SK-N-SH treated with all-trans-retinoic acid at 6 μM for 48 hours (cell line): ENCODE results near the gene ITM2B.

Experiments
- ARNTL ChIP-seq: fragments of 450-650 bp; formaldehyde crosslinking; IDR thresholded peaks from 2 replicates; pipeline ENCODE4 v1.5.0; 2020; ENCODE audit warnings: low read depth, mild to moderate bottlenecking, moderate library complexity, borderline replicate concordance
- BACH2 ChIP-seq: fragments of 250-450 bp; sonication (Bioruptor Pico); IDR thresholded peaks from 2 replicates; pipeline ENCODE4 v1.9.0; 2021; ENCODE audit warnings: mild to moderate bottlenecking, borderline replicate concordance
- CSDC2 ChIP-seq: fragments of 250-450 bp; sonication (Bioruptor Pico); IDR thresholded peaks from 2 replicates; pipeline ENCODE4 v1.5.0; 2020; ENCODE audit warnings: mild to moderate bottlenecking, moderate library complexity
- ISL1 ChIP-seq: fragments of 250-450 bp; sonication (Bioruptor Pico); IDR thresholded peaks from 2 replicates; pipeline ENCODE4 v2.1.2; 2022; ENCODE audit warnings: mild to moderate bottlenecking, moderate library complexity
- OSR1 ChIP-seq: fragments of 250-450 bp; sonication (Bioruptor Pico); IDR thresholded peaks from 2 replicates; pipeline ENCODE4 v1.8.0; 2022; ENCODE audit warnings: moderate library complexity, mild to moderate bottlenecking, inconsistent platforms
- SNAI2 ChIP-seq: fragments of 250-450 bp; sonication (Bioruptor Pico); IDR thresholded peaks from 2 replicates; pipeline ENCODE4 v1.5.0; 2020; ENCODE audit warnings: mild to moderate bottlenecking, moderate library complexity
- TCF4 ChIP-seq: fragments of 250-450 bp; sonication (Bioruptor Pico); IDR thresholded peaks from 2 replicates; pipeline ENCODE4 v1.8.0; 2021; ENCODE audit warnings: mild to moderate bottlenecking, moderate library complexity, borderline replicate concordance
- ZC3H10 ChIP-seq: fragments of 250-450 bp; sonication (Bioruptor Pico); IDR thresholded peaks from 2 replicates; pipeline ENCODE4 v1.5.1; 2021; ENCODE audit warnings: mild to moderate bottlenecking, moderate library complexity
- ZFP30 ChIP-seq: fragments of 450-650 bp; formaldehyde crosslinking; IDR thresholded peaks from 2 replicates; pipeline ENCODE4 v1.5.0; 2022; ENCODE audit warnings: mild to moderate bottlenecking, moderate library complexity
- ZNF565 ChIP-seq: fragments of 450-650 bp; formaldehyde crosslinking; conservative IDR thresholded peaks from 2 replicates; pipeline ENCODE4 v1.5.0; 2020; ENCODE audit warnings: low read depth, mild to moderate bottlenecking, moderate library complexity
- TF ChIP-seq, protein P1 (sequence below): fragments of 250-450 bp; sonication (Bioruptor Pico); IDR thresholded peaks from 2 replicates; pipeline ENCODE4 v1.5.1; 2021; ENCODE audit warnings: mild to moderate bottlenecking, moderate library complexity
- TF ChIP-seq, protein P2 (sequence below): fragments of 250-450 bp; sonication (Bioruptor Pico); IDR thresholded peaks from 2 replicates; pipeline ENCODE4 v1.8.0; 2020; ENCODE audit warnings: mild to moderate bottlenecking, moderate library complexity, borderline replicate concordance
- TF ChIP-seq, protein P3 (sequence below): fragments of 250-450 bp; sonication (Bioruptor Pico); IDR thresholded peaks from 2 replicates; pipeline ENCODE4 v1.8.0; 2021; ENCODE audit warnings: low read depth, mild to moderate bottlenecking, moderate library complexity, borderline replicate concordance
- TF ChIP-seq, protein P4 (sequence below): fragments of 250-450 bp; sonication (Bioruptor Pico); IDR thresholded peaks from 2 replicates; pipeline ENCODE4 v1.5.0; 2020; ENCODE audit warnings: mild to moderate bottlenecking, moderate library complexity

DNA sequence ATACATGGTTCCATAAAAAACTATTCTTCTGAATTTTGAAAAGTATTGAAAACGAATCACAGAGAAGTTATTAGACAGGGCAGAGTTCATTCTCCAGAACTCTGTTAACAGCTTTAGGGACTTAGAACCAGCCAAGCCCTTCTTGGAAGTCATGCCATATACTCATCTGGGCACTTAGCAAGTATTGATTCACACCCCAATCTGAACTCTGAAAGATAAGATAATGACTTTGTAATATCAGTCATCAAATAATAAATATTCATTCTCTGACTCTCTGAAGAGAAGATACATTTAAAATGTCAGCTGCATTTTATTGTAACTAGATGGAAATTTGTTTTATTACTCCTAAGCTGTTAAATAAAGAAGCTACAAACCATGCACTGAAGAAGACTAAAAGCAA, 43.8 kb upstream of the ITM2B start:
- TF ChIP-seq, protein P1, sequence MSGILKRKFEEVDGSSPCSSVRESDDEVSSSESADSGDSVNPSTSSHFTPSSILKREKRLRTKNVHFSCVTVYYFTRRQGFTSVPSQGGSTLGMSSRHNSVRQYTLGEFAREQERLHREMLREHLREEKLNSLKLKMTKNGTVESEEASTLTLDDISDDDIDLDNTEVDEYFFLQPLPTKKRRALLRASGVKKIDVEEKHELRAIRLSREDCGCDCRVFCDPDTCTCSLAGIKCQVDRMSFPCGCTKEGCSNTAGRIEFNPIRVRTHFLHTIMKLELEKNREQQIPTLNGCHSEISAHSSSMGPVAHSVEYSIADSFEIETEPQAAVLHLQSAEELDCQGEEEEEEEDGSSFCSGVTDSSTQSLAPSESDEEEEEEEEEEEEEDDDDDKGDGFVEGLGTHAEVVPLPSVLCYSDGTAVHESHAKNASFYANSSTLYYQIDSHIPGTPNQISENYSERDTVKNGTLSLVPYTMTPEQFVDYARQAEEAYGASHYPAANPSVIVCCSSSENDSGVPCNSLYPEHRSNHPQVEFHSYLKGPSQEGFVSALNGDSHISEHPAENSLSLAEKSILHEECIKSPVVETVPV (CRISPR knock-in tag): no peak
- TF ChIP-seq ZFP30 (CRISPR knock-in tag): no peak
- no peak for TF ChIP-seq BACH2 (CRISPR knock-in tag)
- TF ChIP-seq, protein P2, sequence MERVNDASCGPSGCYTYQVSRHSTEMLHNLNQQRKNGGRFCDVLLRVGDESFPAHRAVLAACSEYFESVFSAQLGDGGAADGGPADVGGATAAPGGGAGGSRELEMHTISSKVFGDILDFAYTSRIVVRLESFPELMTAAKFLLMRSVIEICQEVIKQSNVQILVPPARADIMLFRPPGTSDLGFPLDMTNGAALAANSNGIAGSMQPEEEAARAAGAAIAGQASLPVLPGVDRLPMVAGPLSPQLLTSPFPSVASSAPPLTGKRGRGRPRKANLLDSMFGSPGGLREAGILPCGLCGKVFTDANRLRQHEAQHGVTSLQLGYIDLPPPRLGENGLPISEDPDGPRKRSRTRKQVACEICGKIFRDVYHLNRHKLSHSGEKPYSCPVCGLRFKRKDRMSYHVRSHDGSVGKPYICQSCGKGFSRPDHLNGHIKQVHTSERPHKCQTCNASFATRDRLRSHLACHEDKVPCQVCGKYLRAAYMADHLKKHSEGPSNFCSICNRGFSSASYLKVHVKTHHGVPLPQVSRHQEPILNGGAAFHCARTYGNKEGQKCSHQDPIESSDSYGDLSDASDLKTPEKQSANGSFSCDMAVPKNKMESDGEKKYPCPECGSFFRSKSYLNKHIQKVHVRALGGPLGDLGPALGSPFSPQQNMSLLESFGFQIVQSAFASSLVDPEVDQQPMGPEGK: no peak
- TF ChIP-seq, protein P3, sequence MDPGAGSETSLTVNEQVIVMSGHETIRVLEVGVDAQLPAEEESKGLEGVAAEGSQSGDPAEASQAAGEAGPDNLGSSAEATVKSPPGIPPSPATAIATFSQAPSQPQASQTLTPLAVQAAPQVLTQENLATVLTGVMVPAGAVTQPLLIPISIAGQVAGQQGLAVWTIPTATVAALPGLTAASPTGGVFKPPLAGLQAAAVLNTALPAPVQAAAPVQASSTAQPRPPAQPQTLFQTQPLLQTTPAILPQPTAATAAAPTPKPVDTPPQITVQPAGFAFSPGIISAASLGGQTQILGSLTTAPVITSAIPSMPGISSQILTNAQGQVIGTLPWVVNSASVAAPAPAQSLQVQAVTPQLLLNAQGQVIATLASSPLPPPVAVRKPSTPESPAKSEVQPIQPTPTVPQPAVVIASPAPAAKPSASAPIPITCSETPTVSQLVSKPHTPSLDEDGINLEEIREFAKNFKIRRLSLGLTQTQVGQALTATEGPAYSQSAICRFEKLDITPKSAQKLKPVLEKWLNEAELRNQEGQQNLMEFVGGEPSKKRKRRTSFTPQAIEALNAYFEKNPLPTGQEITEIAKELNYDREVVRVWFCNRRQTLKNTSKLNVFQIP (CRISPR knock-in tag): no peak
- no peak for TF ChIP-seq OSR1 (CRISPR knock-in tag)
- no peak for TF ChIP-seq ZNF565 (CRISPR knock-in tag)
- no peak for TF ChIP-seq SNAI2 (CRISPR knock-in tag)
- TF ChIP-seq ARNTL: no peak
- no peak for TF ChIP-seq CSDC2 (CRISPR knock-in tag)
- no peak for TF ChIP-seq ISL1
- no peak for TF ChIP-seq TCF4 (CRISPR knock-in tag)
- TF ChIP-seq, protein P4, sequence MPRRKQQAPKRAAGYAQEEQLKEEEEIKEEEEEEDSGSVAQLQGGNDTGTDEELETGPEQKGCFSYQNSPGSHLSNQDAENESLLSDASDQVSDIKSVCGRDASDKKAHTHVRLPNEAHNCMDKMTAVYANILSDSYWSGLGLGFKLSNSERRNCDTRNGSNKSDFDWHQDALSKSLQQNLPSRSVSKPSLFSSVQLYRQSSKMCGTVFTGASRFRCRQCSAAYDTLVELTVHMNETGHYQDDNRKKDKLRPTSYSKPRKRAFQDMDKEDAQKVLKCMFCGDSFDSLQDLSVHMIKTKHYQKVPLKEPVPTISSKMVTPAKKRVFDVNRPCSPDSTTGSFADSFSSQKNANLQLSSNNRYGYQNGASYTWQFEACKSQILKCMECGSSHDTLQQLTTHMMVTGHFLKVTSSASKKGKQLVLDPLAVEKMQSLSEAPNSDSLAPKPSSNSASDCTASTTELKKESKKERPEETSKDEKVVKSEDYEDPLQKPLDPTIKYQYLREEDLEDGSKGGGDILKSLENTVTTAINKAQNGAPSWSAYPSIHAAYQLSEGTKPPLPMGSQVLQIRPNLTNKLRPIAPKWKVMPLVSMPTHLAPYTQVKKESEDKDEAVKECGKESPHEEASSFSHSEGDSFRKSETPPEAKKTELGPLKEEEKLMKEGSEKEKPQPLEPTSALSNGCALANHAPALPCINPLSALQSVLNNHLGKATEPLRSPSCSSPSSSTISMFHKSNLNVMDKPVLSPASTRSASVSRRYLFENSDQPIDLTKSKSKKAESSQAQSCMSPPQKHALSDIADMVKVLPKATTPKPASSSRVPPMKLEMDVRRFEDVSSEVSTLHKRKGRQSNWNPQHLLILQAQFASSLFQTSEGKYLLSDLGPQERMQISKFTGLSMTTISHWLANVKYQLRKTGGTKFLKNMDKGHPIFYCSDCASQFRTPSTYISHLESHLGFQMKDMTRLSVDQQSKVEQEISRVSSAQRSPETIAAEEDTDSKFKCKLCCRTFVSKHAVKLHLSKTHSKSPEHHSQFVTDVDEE (CRISPR knock-in tag): no peak
- TF ChIP-seq ZC3H10 (CRISPR knock-in tag): no peak
